GM19239 (cell line): ENCODE data around the gene SLC7A11.
"Not testable (repeated sequence)": the region's sequence is repeated elsewhere in the genome, so short reads cannot be mapped to it uniquely, and the experiment has no call there.

Experiments used
- DNase-seq: peaks from one replicate; pipeline ENCODE4 v3.0.0; 2011; ENCODE audit warnings: low spot score; ENCODE audit not compliant: insufficient read length
- FAIRE-seq: peaks from 2 replicates; lab custom pipeline; 2011; peaks lifted over from hg19 to GRCh38; lab: Jason Lieb, UNC

Gene SLC7A11

GRCh38 chr4:138217567-138217966 is 24.6 kb downstream of the SLC7A11 start:
- DNase-seq, result no peak
- FAIRE-seq, result no peak

GRCh38 chr4:138216272-138216867 is 25.8 kb downstream of the SLC7A11 start:
- DNase-seq, result no peak
- no peak for FAIRE-seq

GRCh38 chr4:138210576-138210975 is 31.6 kb downstream of the SLC7A11 start:
- not testable (repeated sequence) for DNase-seq, FAIRE-seq

GRCh38 chr4:138209094-138209493 is 33.1 kb downstream of the SLC7A11 start:
- peak; percentile 31 for FAIRE-seq

GRCh38 chr4:138205531-138206233 is 36.5 kb downstream of the SLC7A11 start:
- DNase-seq, result no peak
- FAIRE-seq, result no peak

More at GRCh38 chr4:138209094-138209493, 33.1 kb downstream of the SLC7A11 start:
- DNase-seq, result no peak

- FAIRE-seq, result no peak
- no peak for DNase-seq
These were observed 37.6 kb downstream of the SLC7A11 start for GRCh38 chr4:138204507-138204906.

- FAIRE-seq, result no peak
- DNase-seq, result no peak
These were observed 39.5 kb downstream of the SLC7A11 start for GRCh38 chr4:138202686-138203085.

- DNase-seq (no peak), FAIRE-seq (no peak)
These were observed 41.9 kb downstream of the SLC7A11 start for GRCh38 chr4:138200236-138200590.

- FAIRE-seq (peak; percentile 89), DNase-seq (no peak)
These were observed 42.4 kb downstream of the SLC7A11 start for GRCh38 chr4:138199568-138200235.

- FAIRE-seq (no peak), DNase-seq (no peak)
These were observed 46.0 kb downstream of the SLC7A11 start for GRCh38 chr4:138196153-138196552.

GRCh38 chr4:138193963-138194362 is 48.2 kb downstream of the SLC7A11 start:
- no peak for FAIRE-seq
- DNase-seq, result no peak

- FAIRE-seq (peak; percentile 8), DNase-seq (no peak)
These were observed 50.0 kb downstream of the SLC7A11 start for GRCh38 chr4:138192113-138192512.

- FAIRE-seq (peak; percentile 79), DNase-seq (peak; percentile 23)
These were observed 51.7 kb downstream of the SLC7A11 start for GRCh38 chr4:138190452-138190858.

GRCh38 chr4:138189206-138189605 is 52.9 kb downstream of the SLC7A11 start:
- DNase-seq (no peak), FAIRE-seq (no peak)

GRCh38 chr4:138188406-138189084 is 53.6 kb downstream of the SLC7A11 start:
- DNase-seq (no peak), FAIRE-seq (no peak)

- FAIRE-seq (no peak), DNase-seq (no peak)
These were observed 56.1 kb downstream of the SLC7A11 start for GRCh38 chr4:138185859-138186645.

- DNase-seq (no peak), FAIRE-seq (no peak)
These were observed 57.3 kb downstream of the SLC7A11 start for GRCh38 chr4:138184886-138185285.

GRCh38 chr4:138182838-138183426 is 59.2 kb downstream of the SLC7A11 start:
- DNase-seq, result no peak
- FAIRE-seq, result peak; percentile 80

GRCh38 chr4:138181287-138181686 is 60.9 kb downstream of the SLC7A11 start:
- DNase-seq, result no peak
- FAIRE-seq, result no peak

- FAIRE-seq (no peak), DNase-seq (no peak)
These were observed 63.6 kb downstream of the SLC7A11 start for GRCh38 chr4:138178566-138178965.
